CD14-positive monocyte (primary cell): Measurements from ENCODE around the gene NPR1. TPM values are rescaled to one million over a fixed set of nuclear protein-coding genes. Genes with fewer than 3 reads are reported as not detected.
A peak's percentile ranks its signal among the peaks of the same experiment; 100 is the strongest.

Experiments used
- DNase-seq, 3 donors: peaks; one replicate each; pipeline ENCODE4 v3.0.0-alpha.2; 2011 to 2022
- H2AFZ ChIP-seq: 2 replicates; pipeline ENCODE4 v1.6.0; 2012; ENCODE audit warnings: mild to moderate bottlenecking, low read depth, low read length, inconsistent platforms; ENCODE audit not compliant: insufficient read depth, poor library complexity, severe bottlenecking
- H3K27ac ChIP-seq, 2 donors: 1 replicate in 1 of 2; 2 replicates in 1 of 2; pipeline ENCODE4 v1.5.1; 2012 to 2013; ENCODE audit warnings: low read length in 2 of 2, control low read depth in 1 of 2, inconsistent platforms in 1 of 2, low read depth in 1 of 2, mild to moderate bottlenecking in 1 of 2
- H3K27me3 ChIP-seq, 2 donors: one replicate each; pipeline versions ENCODE4 v1.6.0 to v1.6.1; 2011 to 2013; ENCODE audit warnings: low read length in 2 of 2; ENCODE audit not compliant: control insufficient read depth in 2 of 2, insufficient read depth in 2 of 2
- H3K36me3 ChIP-seq, 2 donors: replicated peaks in 1 of 2; 1 replicate in 1 of 2; 2 replicates in 1 of 2; pipeline versions ENCODE4 v1.5.1 to v1.6.1; 2012 to 2013; ENCODE audit warnings: low read length in 2 of 2, control low read depth in 1 of 2, inconsistent platforms in 1 of 2, mild to moderate bottlenecking in 1 of 2; ENCODE audit not compliant: insufficient read depth in 2 of 2, control insufficient read depth in 1 of 2
- H3K4me1 ChIP-seq, 2 donors: 1 replicate in 1 of 2; 2 replicates in 1 of 2; pipeline versions ENCODE4 v1.5.1 to v1.6.1; 2012 to 2013; ENCODE audit warnings: low read length in 2 of 2, control low read depth in 1 of 2, inconsistent platforms in 1 of 2, mild to moderate bottlenecking in 1 of 2, moderate library complexity in 1 of 2; ENCODE audit not compliant: insufficient read depth in 2 of 2, control insufficient read depth in 1 of 2
- H3K4me2 ChIP-seq: replicated peaks from 2 replicates; pipeline ENCODE3; 2012; ENCODE audit warnings: low read length, moderate library complexity, mild to moderate bottlenecking; ENCODE audit not compliant: poor library complexity, severe bottlenecking; ENCODE audit errors: extremely low read depth
- H3K4me3 ChIP-seq, 3 experiments: fragments of 200-600 bp in 1 of 3; sonication (generic) in 1 of 3; replicated peaks in 1 of 3; 1 replicate in 2 of 3; 2 replicates in 1 of 3; pipeline ENCODE4 v1.5.1; 2011 to 2013; ENCODE audit warnings: low read length in 3 of 3, mild to moderate bottlenecking in 3 of 3, control low read depth in 2 of 3, low read depth in 2 of 3, inconsistent platforms in 1 of 3, moderate library complexity in 1 of 3
- H3K79me2 ChIP-seq: 2 replicates; pipeline ENCODE4 v1.6.0; 2012; ENCODE audit warnings: mild to moderate bottlenecking, control low read depth, inconsistent platforms, low read length, moderate library complexity; ENCODE audit not compliant: insufficient read depth
- H3K9ac ChIP-seq: 2 replicates; pipeline ENCODE4 v1.6.0; 2017; ENCODE audit warnings: low read length, mild to moderate bottlenecking; ENCODE audit not compliant: insufficient read depth, poor library complexity, severe bottlenecking
- H3K9me3 ChIP-seq, 2 donors: replicated peaks in 1 of 2; 1 replicate in 1 of 2; 2 replicates in 1 of 2; pipeline versions ENCODE4 v1.5.1 to v1.6.1; 2012 to 2013; ENCODE audit warnings: low read length in 2 of 2, control low read depth in 1 of 2; ENCODE audit not compliant: control insufficient read depth in 1 of 2, insufficient read depth in 1 of 2
- H4K20me1 ChIP-seq: 2 replicates; pipeline ENCODE4 v1.6.0; 2012; ENCODE audit warnings: mild to moderate bottlenecking, low read length, control low read depth, moderate library complexity; ENCODE audit not compliant: insufficient read depth
- H3K27ac Mint-ChIP-seq, 7 donors: one replicate each; pipeline ENCODE4 v1.8.0; 2020; ENCODE audit warnings: mild to moderate bottlenecking in 7 of 7, mixed read lengths in 7 of 7, moderate library complexity in 6 of 7, inconsistent platforms in 2 of 7
- H3K27me3 Mint-ChIP-seq, 3 donors: one replicate each; pipeline ENCODE4 v1.8.0; 2021 to 2022; ENCODE audit warnings: low read depth in 3 of 3, mild to moderate bottlenecking in 3 of 3, mixed read lengths in 3 of 3, moderate library complexity in 3 of 3, inconsistent platforms in 1 of 3
- H3K36me3 Mint-ChIP-seq, 2 donors: one replicate each; pipeline ENCODE4 v1.8.0; 2020; ENCODE audit warnings: mixed read lengths in 2 of 2, inconsistent platforms in 1 of 2, mild to moderate bottlenecking in 1 of 2
- H3K4me1 Mint-ChIP-seq: one replicate; pipeline ENCODE4 v1.8.0; 2020; ENCODE audit warnings: mild to moderate bottlenecking, mixed read lengths
- H3K4me3 Mint-ChIP-seq, 2 donors: one replicate each; pipeline ENCODE4 v1.8.0; 2020; ENCODE audit warnings: mild to moderate bottlenecking in 2 of 2, mixed read lengths in 2 of 2, moderate library complexity in 1 of 2
- H3K9me3 Mint-ChIP-seq, 7 donors: one replicate each; pipeline ENCODE4 v1.8.0; 2020 to 2022; ENCODE audit warnings: mixed read lengths in 7 of 7, mild to moderate bottlenecking in 6 of 7, moderate library complexity in 6 of 7, inconsistent platforms in 2 of 7
- WGBS: methylation state at CpG from one replicate; pipeline ENCODE4 v1.1.5; 2013; ENCODE audit warnings: missing lambda C conversion rate; ENCODE audit not compliant: insufficient coverage; 5-methylcytosine and 5-hydroxymethylcytosine counted together
- intact Hi-C, 2 donors: fragments of 100-400 bp; cut with micrococcal nuclease; formaldehyde crosslinking; loops; one replicate each; pipeline versions ENCODE4 v1.15.0 to v1.15.1; 2023
- polyA plus RNA-seq, 3 donors: library from polyadenylated mRNA; depleted of rRNA in 1 of 3; unstranded in 2 of 3; stranded (reverse) in 1 of 3; fragments of 300-500 nt in 2 of 3; fragments of >200 nt in 1 of 3; fragmentation: Illumina TruSeq in 2 of 3; gene quantifications; 1 replicate in 2 of 3; 2 replicates in 1 of 3; pipeline ENCODE4 v1.2.3, GENCODE V29; 2012 to 2021
- TF ChIP-seq, protein P1 (sequence below): fragments of 200-600 bp; IDR thresholded peaks from one replicate; pipeline ENCODE4 v1.8.0; 2022; ENCODE audit warnings: antibody characterized with exemption, mild to moderate bottlenecking

The NPR1 gene
- polyA plus RNA-seq, 3 donors: not detected

DNA sequence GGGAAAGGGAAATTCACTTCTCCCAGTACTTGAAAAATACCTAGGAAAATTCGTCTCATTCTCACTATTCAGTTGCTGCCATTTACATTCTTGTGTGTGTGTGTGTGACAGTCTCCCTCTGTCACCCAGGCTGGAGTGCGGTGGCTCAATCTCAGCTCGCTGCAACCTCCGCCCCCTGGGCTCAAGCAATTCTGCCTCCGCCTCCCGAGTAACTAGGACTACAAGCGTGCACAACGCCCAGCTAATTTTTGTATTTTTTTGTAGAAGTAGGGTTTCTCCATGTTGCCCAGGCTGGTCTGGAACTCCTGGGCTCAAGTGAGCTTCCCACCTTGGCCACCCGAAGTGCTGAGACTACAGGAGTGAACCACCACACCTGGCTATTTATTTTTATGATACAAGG, 18.8 kb upstream of the NPR1 start:
- peak overlapping the region; percentile 41 to 95 for H3K4me3 Mint-ChIP-seq
- H3K9ac ChIP-seq: no peak overlapping the region
- H3K4me3 ChIP-seq: peak overlapping the region in 1 of 3 experiments; percentile 92
- H4K20me1 ChIP-seq: peaks cover 11% of the 10 kb centered on the region
- no peaks in the 10 kb centered on the region for H3K27me3 ChIP-seq
- no peaks in the 10 kb centered on the region for H3K9me3 ChIP-seq
- intact Hi-C loops: loop anchor here in 1 of 2 donors (1.0 kb wide), 1 partner anchor 11 kb away; the partner anchor contains the start of gene ILF2
- H3K79me2 ChIP-seq: peaks cover 26% of the 10 kb centered on the region
- H3K27ac Mint-ChIP-seq: peak overlapping the region in 3 of 7 donors; percentile 80 to 95 (median 91)
- H3K36me3 Mint-ChIP-seq: peaks cover 37 to 47% of the 10 kb centered on the region in 2 donors
- WGBS: 94% methylated on average over 7 of the region's 9 CpGs
- H3K27me3 Mint-ChIP-seq: no peaks in the 10 kb centered on the region
- no peaks in the 10 kb centered on the region for H3K9me3 Mint-ChIP-seq
- H3K4me2 ChIP-seq: peak overlapping the region; percentile 92
- H3K4me1 Mint-ChIP-seq: peaks cover 15% of the 10 kb centered on the region
- peaks cover 42 to 48% of the 10 kb centered on the region in 2 donors for H3K36me3 ChIP-seq
- H3K4me1 ChIP-seq: peaks cover 17 to 23% of the 10 kb centered on the region in 2 donors
- TF ChIP-seq, protein P1, sequence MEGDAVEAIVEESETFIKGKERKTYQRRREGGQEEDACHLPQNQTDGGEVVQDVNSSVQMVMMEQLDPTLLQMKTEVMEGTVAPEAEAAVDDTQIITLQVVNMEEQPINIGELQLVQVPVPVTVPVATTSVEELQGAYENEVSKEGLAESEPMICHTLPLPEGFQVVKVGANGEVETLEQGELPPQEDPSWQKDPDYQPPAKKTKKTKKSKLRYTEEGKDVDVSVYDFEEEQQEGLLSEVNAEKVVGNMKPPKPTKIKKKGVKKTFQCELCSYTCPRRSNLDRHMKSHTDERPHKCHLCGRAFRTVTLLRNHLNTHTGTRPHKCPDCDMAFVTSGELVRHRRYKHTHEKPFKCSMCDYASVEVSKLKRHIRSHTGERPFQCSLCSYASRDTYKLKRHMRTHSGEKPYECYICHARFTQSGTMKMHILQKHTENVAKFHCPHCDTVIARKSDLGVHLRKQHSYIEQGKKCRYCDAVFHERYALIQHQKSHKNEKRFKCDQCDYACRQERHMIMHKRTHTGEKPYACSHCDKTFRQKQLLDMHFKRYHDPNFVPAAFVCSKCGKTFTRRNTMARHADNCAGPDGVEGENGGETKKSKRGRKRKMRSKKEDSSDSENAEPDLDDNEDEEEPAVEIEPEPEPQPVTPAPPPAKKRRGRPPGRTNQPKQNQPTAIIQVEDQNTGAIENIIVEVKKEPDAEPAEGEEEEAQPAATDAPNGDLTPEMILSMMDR: no peak
- no peak for DNase-seq
- H3K27ac ChIP-seq: peak overlapping the region in 1 of 2 donors; percentile 83
- H2AFZ ChIP-seq: no peak overlapping the region

DNA sequence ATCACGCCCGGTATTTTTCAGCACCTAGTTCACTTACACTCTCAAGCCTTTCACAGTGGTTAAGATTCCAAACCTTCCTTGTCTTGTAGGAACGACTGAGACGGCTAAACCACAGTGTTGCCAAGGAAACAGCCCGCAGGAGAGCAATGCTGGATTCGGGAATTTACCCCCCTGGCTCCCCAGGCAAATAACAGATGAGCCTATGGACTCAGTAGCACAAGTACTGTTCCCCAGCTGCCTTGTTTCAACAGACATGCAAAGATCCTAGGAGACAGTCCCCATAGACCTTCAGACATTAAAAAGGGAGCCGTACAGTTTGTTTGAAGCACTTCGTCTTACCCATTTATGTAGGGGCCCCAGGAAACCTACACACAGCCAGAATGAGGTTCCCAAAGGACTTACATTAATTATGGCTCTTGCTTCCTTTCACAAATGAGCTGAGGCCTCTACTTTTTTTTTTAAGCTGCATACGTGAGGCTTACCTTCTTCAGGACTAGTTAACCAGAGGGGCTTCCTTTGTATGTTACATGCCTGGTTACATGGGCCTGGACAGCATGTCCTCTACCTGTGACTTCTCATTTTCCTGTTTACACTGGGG, 17.3 kb upstream of the NPR1 start:
- H3K36me3 Mint-ChIP-seq: peaks cover 51 to 62% of the 10 kb centered on the region in 2 donors

More for the DNA sequence above, 17.3 kb upstream of the NPR1 start:
- H3K27ac ChIP-seq: no peak overlapping the region
- intact Hi-C loops: no loop called here
- H3K79me2 ChIP-seq: peaks cover 26% of the 10 kb centered on the region
- no peak overlapping the region for H3K4me3 ChIP-seq
- H4K20me1 ChIP-seq: peaks cover 11% of the 10 kb centered on the region
- H3K9me3 ChIP-seq: no peaks in the 10 kb centered on the region
- WGBS: 82% methylated on average over 7 of the region's 9 CpGs
- H2AFZ ChIP-seq: no peak overlapping the region
- no peaks in the 10 kb centered on the region for H3K9me3 Mint-ChIP-seq
- H3K4me2 ChIP-seq: no peak overlapping the region
- H3K27me3 Mint-ChIP-seq: no peaks in the 10 kb centered on the region
- H3K27ac Mint-ChIP-seq: peak overlapping the region in 6 of 7 donors; percentile 13 to 58 (median 46)
- peaks cover 58 to 64% of the 10 kb centered on the region in 2 donors for H3K36me3 ChIP-seq
- H3K9ac ChIP-seq: no peak overlapping the region
- TF ChIP-seq, protein P1: no peak
- DNase-seq: no peak
- H3K4me1 Mint-ChIP-seq: peaks cover 15% of the 10 kb centered on the region
- H3K27me3 ChIP-seq: no peaks in the 10 kb centered on the region
- no peak overlapping the region for H3K4me3 Mint-ChIP-seq
- H3K4me1 ChIP-seq: peaks cover 17 to 23% of the 10 kb centered on the region in 2 donors
